Caco-2 (cell line): ENCODE results near the gene USP32. TPM values are rescaled to one million over a fixed set of nuclear protein-coding genes. Genes with fewer than 3 reads are reported as not detected.

Experiments used
- BruUV-seq: library from RNA; stranded (reverse); fragments of 400-500 nt; replicated peaks from 2 replicates; lab custom pipeline; 2021; lab: Mats Ljungman, UMichigan
- CTCF ChIA-PET: fragments of 300-600 bp; sonication (Branson Sonifier 250); formaldehyde crosslinking; loops from one replicate; lab custom pipeline; 2022; ENCODE audit warnings: antibody characterized with exemption; lab: Charles Lee
- POLR2A ChIA-PET: fragments of 300-600 bp; sonication (Branson Sonifier 250); formaldehyde crosslinking; loops from one replicate; lab custom pipeline; 2022; ENCODE audit warnings: antibody characterized with exemption; lab: Charles Lee
- DNase-seq, 2 experiments: peaks; one replicate each; pipeline versions ENCODE4 v3.0.0 to v3.0.0-alpha.2; 2020 to 2022
- H3K27me3 ChIP-seq: replicated peaks from 2 replicates; pipeline ENCODE4 v1.6.0; 2011; ENCODE audit warnings: low read length; ENCODE audit not compliant: control insufficient read depth, insufficient read depth
- H3K36me3 ChIP-seq: 2 replicates; pipeline ENCODE4 v1.5.1; 2011; ENCODE audit warnings: low read length; ENCODE audit not compliant: control insufficient read depth, insufficient read depth
- H3K4me1 ChIP-seq: fragments of 250-450 bp; sonication (Bioruptor Pico); 2 replicates; pipeline ENCODE4 v1.5.1; 2020; ENCODE audit warnings: mild to moderate bottlenecking
- H3K4me3 ChIP-seq: 2 replicates; pipeline ENCODE4 v1.5.1; 2011; ENCODE audit warnings: low read depth, mild to moderate bottlenecking, control low read depth, low read length
- H3K9me3 ChIP-seq: fragments of 250-450 bp; sonication (Bioruptor Pico); 2 replicates; pipeline ENCODE4 v1.5.1; 2020; ENCODE audit warnings: mild to moderate bottlenecking, moderate library complexity
- H3K27ac Mint-ChIP-seq: one replicate; pipeline ENCODE4 v1.8.0; 2022; ENCODE audit warnings: mixed read lengths; ENCODE audit not compliant: unreplicated experiment
- H3K27me3 Mint-ChIP-seq: one replicate; pipeline ENCODE4 v1.8.0; 2022; ENCODE audit warnings: mixed read lengths; ENCODE audit not compliant: insufficient read depth, unreplicated experiment
- H3K36me3 Mint-ChIP-seq: one replicate; pipeline ENCODE4 v1.8.0; 2022; ENCODE audit warnings: mild to moderate bottlenecking, mixed read lengths; ENCODE audit not compliant: insufficient read depth, unreplicated experiment
- H3K4me1 Mint-ChIP-seq: one replicate; pipeline ENCODE4 v1.8.0; 2022; ENCODE audit warnings: low read depth, mixed read lengths; ENCODE audit not compliant: unreplicated experiment
- H3K4me3 Mint-ChIP-seq: one replicate; pipeline ENCODE4 v1.8.0; 2022; ENCODE audit warnings: mild to moderate bottlenecking, moderate library complexity, mixed read lengths; ENCODE audit not compliant: unreplicated experiment
- H3K9me3 Mint-ChIP-seq: one replicate; pipeline ENCODE4 v1.8.0; 2022; ENCODE audit warnings: mixed read lengths; ENCODE audit not compliant: unreplicated experiment
- intact Hi-C: fragments of 100-400 bp; cut with micrococcal nuclease; formaldehyde crosslinking; loops from one replicate; pipeline ENCODE4 v1.10.0; 2022; ENCODE audit not compliant: unreplicated experiment
- total RNA-seq: library from RNA; stranded (reverse); gene quantifications from 2 replicates; pipeline ENCODE4 v1.2.3, GENCODE V29; 2022
- TF ChIP-seq, protein P1 (sequence below), 2 experiments: fragments of 200-600 bp in 1 of 2; IDR thresholded peaks; 1 replicate in 1 of 2; 2 replicates in 1 of 2; pipeline versions ENCODE4 v1.5.1 to v1.8.0; 2011 to 2022; ENCODE audit warnings: antibody characterized with exemption in 1 of 2, control low read depth in 1 of 2, inconsistent platforms in 1 of 2, low read depth in 1 of 2, low read length in 1 of 2, mild to moderate bottlenecking in 1 of 2, moderate library complexity in 1 of 2; ENCODE audit not compliant: insufficient read depth in 1 of 2, severe bottlenecking in 1 of 2, unreplicated experiment in 1 of 2

USP32 gene
- total RNA-seq, 1 experiment from 2014 or later = 53.3 TPM

DNA sequence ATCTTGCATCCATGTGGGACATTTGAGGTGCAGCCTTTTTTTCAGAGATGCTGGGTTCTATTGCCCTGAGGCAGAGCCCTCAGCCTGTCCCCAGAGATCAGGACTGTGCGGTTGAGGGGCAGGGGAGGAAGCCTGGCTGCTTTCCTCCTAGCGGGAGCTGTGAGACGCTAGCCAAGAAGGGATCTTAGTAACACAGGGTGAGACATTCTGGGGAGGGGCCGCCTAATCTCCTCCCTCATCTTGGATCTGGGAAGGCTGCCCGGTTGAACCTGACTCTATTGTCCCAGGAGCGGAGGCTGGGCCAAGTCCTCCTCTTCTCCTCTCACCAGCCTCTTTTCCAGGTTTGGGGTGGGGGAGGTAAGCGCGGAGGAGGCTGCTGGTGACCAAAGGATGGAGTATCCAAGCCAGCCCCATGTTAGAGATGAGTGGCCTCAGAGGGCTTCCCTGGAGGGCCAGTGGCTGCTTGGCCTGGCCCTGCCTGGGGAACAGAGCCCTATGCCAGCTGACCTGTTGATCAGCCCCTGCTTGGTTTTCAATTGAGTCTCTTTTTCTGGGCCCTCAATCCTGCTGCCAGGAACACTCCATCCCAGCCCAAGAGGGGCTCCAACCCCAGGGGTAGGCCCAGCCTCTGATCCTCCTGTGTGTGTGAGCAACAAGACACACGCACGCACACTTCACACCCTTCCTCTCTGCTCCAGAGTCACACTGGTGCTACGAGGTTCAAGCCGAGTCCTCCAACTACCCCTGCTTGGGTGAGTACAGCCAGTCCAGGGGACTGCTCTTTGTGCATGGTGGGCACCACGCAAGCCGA is 237.1 kb downstream of the USP32 start:
- H3K4me1 Mint-ChIP-seq = no peaks in the 10 kb centered on the region
- H3K27me3 Mint-ChIP-seq = no peaks in the 10 kb centered on the region
- ChIA-PET CTCF (interaction anchor here (0.6 kb wide), 1 partner anchor 13 kb away, joined by 4 read pairs; no protein-coding TSS in a partner anchor), POLR2A (no interaction called here)
- no peaks in the 10 kb centered on the region for H3K9me3 Mint-ChIP-seq
- no peaks in the 10 kb centered on the region for H3K36me3 ChIP-seq
- H3K4me3 ChIP-seq = no peak overlapping the region
- peaks cover 20% of the 10 kb centered on the region for H3K4me1 ChIP-seq
- no peaks in the 10 kb centered on the region for H3K27me3 ChIP-seq
- DNase-seq = peak in 1 of 2 experiments; percentile 20
- TF ChIP-seq, protein P1, sequence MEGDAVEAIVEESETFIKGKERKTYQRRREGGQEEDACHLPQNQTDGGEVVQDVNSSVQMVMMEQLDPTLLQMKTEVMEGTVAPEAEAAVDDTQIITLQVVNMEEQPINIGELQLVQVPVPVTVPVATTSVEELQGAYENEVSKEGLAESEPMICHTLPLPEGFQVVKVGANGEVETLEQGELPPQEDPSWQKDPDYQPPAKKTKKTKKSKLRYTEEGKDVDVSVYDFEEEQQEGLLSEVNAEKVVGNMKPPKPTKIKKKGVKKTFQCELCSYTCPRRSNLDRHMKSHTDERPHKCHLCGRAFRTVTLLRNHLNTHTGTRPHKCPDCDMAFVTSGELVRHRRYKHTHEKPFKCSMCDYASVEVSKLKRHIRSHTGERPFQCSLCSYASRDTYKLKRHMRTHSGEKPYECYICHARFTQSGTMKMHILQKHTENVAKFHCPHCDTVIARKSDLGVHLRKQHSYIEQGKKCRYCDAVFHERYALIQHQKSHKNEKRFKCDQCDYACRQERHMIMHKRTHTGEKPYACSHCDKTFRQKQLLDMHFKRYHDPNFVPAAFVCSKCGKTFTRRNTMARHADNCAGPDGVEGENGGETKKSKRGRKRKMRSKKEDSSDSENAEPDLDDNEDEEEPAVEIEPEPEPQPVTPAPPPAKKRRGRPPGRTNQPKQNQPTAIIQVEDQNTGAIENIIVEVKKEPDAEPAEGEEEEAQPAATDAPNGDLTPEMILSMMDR (IDR thresholded peaks at IDR 0.05; ENCODE audit: insufficient read depth in 1 of 2, low read depth in 1 of 2, low read length in 1 of 2, severe bottlenecking in 1 of 2, unreplicated experiment in 1 of 2) = no peak
- no peaks in the 10 kb centered on the region for H3K9me3 ChIP-seq
- H3K4me3 Mint-ChIP-seq = no peak overlapping the region
- no TSS peak for BruUV-seq
- no peak overlapping the region for H3K27ac Mint-ChIP-seq
- intact Hi-C loops = no loop called here
- no peaks in the 10 kb centered on the region for H3K36me3 Mint-ChIP-seq

DNA sequence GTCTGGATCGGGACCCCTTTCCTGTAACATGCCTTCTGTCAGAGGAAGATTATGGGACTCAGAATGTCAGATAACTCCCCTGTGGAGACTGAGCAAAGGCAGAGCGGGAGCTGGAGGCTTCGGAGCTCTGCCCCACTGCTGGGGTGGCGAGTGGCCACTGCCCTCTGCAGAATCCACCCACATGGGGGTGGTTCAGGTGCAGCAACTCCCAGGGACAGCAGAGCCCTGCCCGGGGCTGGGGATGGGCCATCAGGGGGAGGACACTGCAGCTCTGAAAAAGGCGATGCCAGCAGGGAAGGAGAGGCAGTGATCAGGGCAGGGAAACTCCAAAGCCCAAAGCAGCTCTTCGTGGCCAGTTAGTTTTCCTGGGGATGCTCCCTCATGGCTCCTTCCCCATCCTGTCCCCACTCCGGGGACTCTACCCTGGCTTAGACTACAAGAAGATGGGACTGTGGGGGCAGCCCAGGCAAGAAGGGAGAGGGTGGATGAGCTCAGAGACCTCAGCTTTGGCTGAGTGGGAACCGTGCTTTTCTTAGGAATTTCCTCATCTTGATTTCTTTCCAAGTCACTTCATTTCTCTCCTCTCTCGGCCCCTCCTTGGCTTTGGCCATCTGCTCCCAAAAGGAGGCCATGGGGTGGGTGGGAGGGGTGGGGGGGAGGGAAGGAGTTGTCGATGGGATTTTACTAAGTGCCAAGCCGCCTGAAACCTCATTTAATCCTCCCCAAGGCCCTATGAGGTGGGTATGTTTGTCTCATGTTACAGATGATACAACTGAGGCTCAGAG is 238.1 kb downstream of the USP32 start:
- H3K4me1 ChIP-seq = peaks cover 26% of the 10 kb centered on the region
- H3K4me3 Mint-ChIP-seq = no peak overlapping the region
- H3K27me3 ChIP-seq = no peaks in the 10 kb centered on the region
- CTCF ChIA-PET = interaction anchor here (1.2 kb wide), 1 partner anchor 22 kb away, joined by 3 read pairs; no protein-coding TSS in a partner anchor
- no peaks in the 10 kb centered on the region for H3K9me3 Mint-ChIP-seq
- no peaks in the 10 kb centered on the region for H3K9me3 ChIP-seq
- intact Hi-C loops = no loop called here
- H3K36me3 Mint-ChIP-seq = no peaks in the 10 kb centered on the region
- POLR2A ChIA-PET = no interaction called here
- BruUV-seq = no TSS peak
- H3K27me3 Mint-ChIP-seq = peaks cover 3% of the 10 kb centered on the region
- H3K4me3 ChIP-seq = no peak overlapping the region
- H3K36me3 ChIP-seq = no peaks in the 10 kb centered on the region
- H3K4me1 Mint-ChIP-seq = peaks cover 7% of the 10 kb centered on the region
- TF ChIP-seq, protein P1 (IDR thresholded peaks at IDR 0.05; ENCODE audit: insufficient read depth in 1 of 2, low read depth in 1 of 2, low read length in 1 of 2, severe bottlenecking in 1 of 2, unreplicated experiment in 1 of 2) = no peak
- DNase-seq = peak in 1 of 2 experiments; percentile 22
- H3K27ac Mint-ChIP-seq = no peak overlapping the region

- no TSS peak for BruUV-seq
- Mint-ChIP-seq H3K4me3 (no peak overlapping the region), H3K27ac (no peak overlapping the region), H3K4me1 (peaks cover 26% of the 10 kb centered on the region), H3K9me3 (no peaks in the 10 kb centered on the region), H3K36me3 (no peaks in the 10 kb centered on the region), H3K27me3 (peaks cover 3% of the 10 kb centered on the region)
- POLR2A ChIA-PET = no interaction called here
- H3K4me3 ChIP-seq = no peak overlapping the region
- H3K27me3 ChIP-seq = no peaks in the 10 kb centered on the region
- CTCF ChIA-PET = interaction anchor here (0.6 to 1.0 kb wide), 3 partner anchors 9 to 73 kb away, joined by 4 read pairs; no protein-coding TSS in a partner anchor
- intact Hi-C loops = no loop called here
- no peaks in the 10 kb centered on the region for H3K9me3 ChIP-seq
- H3K4me1 ChIP-seq = peaks cover 42% of the 10 kb centered on the region
- no peak for DNase-seq
- H3K36me3 ChIP-seq = no peaks in the 10 kb centered on the region
- TF ChIP-seq, protein P1 (IDR thresholded peaks at IDR 0.05; ENCODE audit: insufficient read depth in 1 of 2, low read depth in 1 of 2, low read length in 1 of 2, severe bottlenecking in 1 of 2, unreplicated experiment in 1 of 2) = no peak
These were observed 240.6 kb downstream of the USP32 start for GRCh38 chr17:60151355-60151754.
